Colonic mucosa (tissue), 4 donors: ENCODE measurements around the gene OR52J3. TPM values are rescaled to one million over a fixed set of nuclear protein-coding genes. Genes with fewer than 3 reads are reported as not detected.

Source experiments
- DNase-seq: peaks from one replicate; pipeline ENCODE4 v3.0.0-alpha.2; 2020
- H3K27ac ChIP-seq: fragments of 200-600 bp; one replicate; pipeline ENCODE4 v1.8.0; 2021
- H3K27me3 ChIP-seq: fragments of 200-600 bp; one replicate; pipeline ENCODE4 v1.8.0; 2021
- H3K36me3 ChIP-seq: fragments of 200-600 bp; one replicate; pipeline ENCODE4 v1.8.0; 2021
- H3K4me1 ChIP-seq: fragments of 200-600 bp; one replicate; pipeline ENCODE4 v1.8.0; 2021; ENCODE audit warnings: mild to moderate bottlenecking
- H3K4me3 ChIP-seq: fragments of 200-600 bp; one replicate; pipeline ENCODE4 v1.8.0; 2021
- H3K9ac ChIP-seq, 2 donors: one replicate each; pipeline ENCODE4 v1.7.0; 2013; ENCODE audit warnings: control low read depth in 2 of 2, low read depth in 2 of 2, low read length in 2 of 2
- H3K9me3 ChIP-seq: fragments of 200-600 bp; one replicate; pipeline ENCODE4 v1.8.0; 2021
- intact Hi-C: fragments of 100-400 bp; cut with DNase I; formaldehyde crosslinking; loops from one replicate; pipeline ENCODE4 v1.14.1; 2022
- total RNA-seq, 2 donors: library from RNA; stranded (reverse); fragmentation: NEBNext Ultra II Directional in 1 of 2; extraction: Animal tissue kit (Norgen Biotek cat#: 25700) in 1 of 2; gene quantifications; one replicate each; pipeline ENCODE4 v1.2.1, GENCODE V29; 2021
- TF ChIP-seq, protein P1 (sequence below): fragments of 200-600 bp; IDR thresholded peaks from one replicate; pipeline ENCODE4 v1.8.0; 2022; ENCODE audit warnings: antibody characterized with exemption, mild to moderate bottlenecking
- donor health status: healthy.
- donor health status: DM: no; HTN: no; CAD: no.
- donor health status: DM: no; HTN: no; CAD: no.

The OR52J3 gene
- not detected for total RNA-seq

DNA sequence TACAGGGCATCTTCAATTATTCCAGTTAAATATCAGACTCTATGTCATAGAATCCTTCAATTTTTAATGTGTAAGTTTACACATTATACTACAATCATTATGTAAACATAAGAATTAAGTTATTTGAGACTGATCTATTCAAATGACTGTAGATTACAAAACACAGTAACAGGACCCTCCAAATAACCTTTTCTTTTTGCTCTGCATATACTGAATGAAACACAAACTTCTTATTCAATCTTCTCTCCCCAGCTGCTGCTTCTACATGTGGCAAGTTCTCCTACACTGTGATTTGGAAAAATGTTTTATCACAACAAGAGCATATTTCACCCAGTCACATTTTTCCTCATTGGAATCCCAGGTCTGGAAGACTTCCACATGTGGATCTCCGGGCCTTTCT is at the start of gene OR52J3:
Gene OR52J3 (plus strand): TSS at position 301 of the 400 bp plus-strand sequence. CDS start 0 bp downstream, at position 301.
- no peaks in the 10 kb centered on the region for H3K4me1 ChIP-seq
- DNase-seq, result no peak
- H3K9ac ChIP-seq, result no peak within 1 kb of the TSS
- no peak within 1 kb of the TSS for H3K4me3 ChIP-seq
- H3K27me3 ChIP-seq, result no peaks in the 10 kb centered on the region
- no peak within 1 kb of the TSS for H3K27ac ChIP-seq
- intact Hi-C loops, result no loop called here
- H3K36me3 ChIP-seq, result no peaks in the 10 kb centered on the region
- H3K9me3 ChIP-seq, result no peaks in the 10 kb centered on the region
- TF ChIP-seq, protein P1, sequence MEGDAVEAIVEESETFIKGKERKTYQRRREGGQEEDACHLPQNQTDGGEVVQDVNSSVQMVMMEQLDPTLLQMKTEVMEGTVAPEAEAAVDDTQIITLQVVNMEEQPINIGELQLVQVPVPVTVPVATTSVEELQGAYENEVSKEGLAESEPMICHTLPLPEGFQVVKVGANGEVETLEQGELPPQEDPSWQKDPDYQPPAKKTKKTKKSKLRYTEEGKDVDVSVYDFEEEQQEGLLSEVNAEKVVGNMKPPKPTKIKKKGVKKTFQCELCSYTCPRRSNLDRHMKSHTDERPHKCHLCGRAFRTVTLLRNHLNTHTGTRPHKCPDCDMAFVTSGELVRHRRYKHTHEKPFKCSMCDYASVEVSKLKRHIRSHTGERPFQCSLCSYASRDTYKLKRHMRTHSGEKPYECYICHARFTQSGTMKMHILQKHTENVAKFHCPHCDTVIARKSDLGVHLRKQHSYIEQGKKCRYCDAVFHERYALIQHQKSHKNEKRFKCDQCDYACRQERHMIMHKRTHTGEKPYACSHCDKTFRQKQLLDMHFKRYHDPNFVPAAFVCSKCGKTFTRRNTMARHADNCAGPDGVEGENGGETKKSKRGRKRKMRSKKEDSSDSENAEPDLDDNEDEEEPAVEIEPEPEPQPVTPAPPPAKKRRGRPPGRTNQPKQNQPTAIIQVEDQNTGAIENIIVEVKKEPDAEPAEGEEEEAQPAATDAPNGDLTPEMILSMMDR, result no peak

- DNase-seq, result peak; percentile 49
- no peak overlapping the region for H3K4me3 ChIP-seq
- intact Hi-C loops, result no loop called here
- no peak overlapping the region for H3K27ac ChIP-seq
- TF ChIP-seq, protein P1, result peak; percentile 30
- H3K27me3 ChIP-seq, result no peaks in the 10 kb centered on the region
- H3K9me3 ChIP-seq, result no peaks in the 10 kb centered on the region
- no peaks in the 10 kb centered on the region for H3K4me1 ChIP-seq
- no peak overlapping the region for H3K9ac ChIP-seq
- no peaks in the 10 kb centered on the region for H3K36me3 ChIP-seq
These were observed 41.7 kb upstream of the OR52J3 start for GRCh38 chr11:5004424-5005274.

- DNase-seq, result no peak
- H3K9ac ChIP-seq, result no peak overlapping the region
- TF ChIP-seq, protein P1, result no peak
- no peaks in the 10 kb centered on the region for H3K4me1 ChIP-seq
- no peaks in the 10 kb centered on the region for H3K27me3 ChIP-seq
- H3K36me3 ChIP-seq, result no peaks in the 10 kb centered on the region
- no peaks in the 10 kb centered on the region for H3K9me3 ChIP-seq
- H3K27ac ChIP-seq, result no peak overlapping the region
- H3K4me3 ChIP-seq, result no peak overlapping the region
- intact Hi-C loops, result no loop called here
These were observed 38.8 kb upstream of the OR52J3 start for GRCh38 chr11:5007561-5007960.

- TF ChIP-seq, protein P1, result no peak
- Histone ChIP-seq H3K9me3 (no peaks in the 10 kb centered on the region), H3K9ac (no peak overlapping the region), H3K27me3 (no peaks in the 10 kb centered on the region), H3K4me1 (no peaks in the 10 kb centered on the region), H3K4me3 (no peak overlapping the region), H3K27ac (no peak overlapping the region), H3K36me3 (no peaks in the 10 kb centered on the region)
- intact Hi-C loops, result no loop called here
- DNase-seq, result no peak
These were observed 35.1 kb upstream of the OR52J3 start for GRCh38 chr11:5011254-5011653.

- Histone ChIP-seq H3K4me1 (no peaks in the 10 kb centered on the region), H3K9me3 (no peaks in the 10 kb centered on the region), H3K27me3 (no peaks in the 10 kb centered on the region), H3K27ac (no peak overlapping the region), H3K4me3 (no peak overlapping the region), H3K9ac (no peak overlapping the region), H3K36me3 (no peaks in the 10 kb centered on the region)
- TF ChIP-seq, protein P1, result no peak
- no peak for DNase-seq
- intact Hi-C loops, result no loop called here
These were observed 33.3 kb upstream of the OR52J3 start for GRCh38 chr11:5013012-5013411.
